Colon (tissue), 2 donors: Measurements from ENCODE around the gene GCNT2.
"Not testable (repeated sequence)": the region's sequence is repeated elsewhere in the genome, so short reads cannot be mapped to it uniquely, and the experiment has no call there.

ENCODE experiments used
- FAIRE-seq: peaks from 2 replicates; lab custom pipeline; 2012; peaks lifted over from hg19 to GRCh38; lab: Jason Lieb, UNC
- donor health status: control.
- donor health status: control.

Gene GCNT2

DNA sequence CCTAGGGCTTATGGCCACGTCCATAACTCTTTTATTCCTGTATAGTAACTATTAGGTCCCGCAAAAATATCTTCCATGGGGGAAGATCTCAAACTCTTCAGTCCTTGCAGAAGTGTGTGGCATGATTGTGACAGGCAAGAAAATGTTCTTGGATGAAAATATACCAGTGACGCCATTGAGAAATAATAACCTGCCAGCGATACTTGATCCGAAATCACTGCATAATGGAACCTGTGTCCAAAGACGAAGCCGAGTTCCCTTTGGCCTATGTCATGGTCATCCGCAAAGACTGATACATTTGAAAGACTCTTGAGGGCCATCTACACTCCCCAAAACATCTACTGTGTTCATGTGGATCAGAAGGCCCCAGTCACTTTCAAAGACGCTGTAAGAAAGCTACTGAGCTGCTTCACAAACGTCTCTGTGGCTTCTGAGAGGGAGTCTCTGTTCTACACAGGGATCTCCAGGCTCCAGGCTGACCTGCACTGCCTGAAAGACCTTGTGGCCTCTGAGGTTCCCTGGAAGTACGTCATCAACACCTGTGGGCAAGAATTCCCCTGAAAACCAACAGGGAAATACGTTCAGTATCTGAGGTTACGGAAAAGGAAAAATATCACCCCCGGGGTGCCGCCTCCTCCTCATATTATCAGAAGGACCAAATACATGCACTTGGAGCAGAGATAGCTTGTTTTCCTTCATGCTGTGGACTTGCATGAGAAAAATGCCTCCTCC lies 6.9 kb upstream of the GCNT2 start:
- no peak for FAIRE-seq

DNA sequence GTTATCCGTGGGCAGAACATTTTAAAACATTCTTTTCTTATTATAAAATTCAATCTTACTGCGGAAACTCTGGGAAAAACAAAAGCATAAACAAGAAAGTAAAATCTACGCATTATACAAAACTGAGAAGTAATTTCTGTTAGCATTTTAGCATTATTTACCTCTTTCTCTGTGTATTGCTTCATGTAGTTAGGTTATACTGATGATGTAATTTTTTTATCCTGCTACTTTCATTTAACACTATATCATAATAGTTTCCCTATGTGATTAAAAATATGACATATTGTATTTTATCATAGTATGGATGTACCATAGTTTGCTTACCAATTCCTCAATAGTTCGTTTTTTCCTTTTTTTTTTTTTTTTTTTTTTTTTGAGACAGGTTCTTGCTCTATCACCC lies 4.2 kb upstream of the GCNT2 start:
- no peak for FAIRE-seq

GRCh38 chr6:10518557-10519407 lies 2.4 kb upstream of the GCNT2 start:
- no peak for FAIRE-seq

DNA sequence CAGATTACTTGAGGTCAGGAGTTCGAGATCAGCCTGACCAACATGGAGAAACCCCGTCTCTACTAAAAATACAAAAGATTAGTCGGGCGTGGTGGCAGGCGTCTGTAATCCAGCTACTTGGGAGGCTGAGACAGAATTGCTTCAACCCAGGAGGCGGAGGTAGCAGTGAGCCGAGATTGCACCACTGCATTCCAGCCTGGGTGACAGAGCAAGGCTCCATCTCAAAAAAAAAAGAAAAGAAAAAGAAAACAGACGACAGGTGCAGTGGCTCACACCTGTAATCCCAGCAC lies 1.8 kb upstream of the GCNT2 start:
- not testable (repeated sequence) for FAIRE-seq

- FAIRE-seq, result no peak
These were observed 683 bp upstream of the GCNT2 start for GRCh38 chr6:10520468-10520867.

DNA sequence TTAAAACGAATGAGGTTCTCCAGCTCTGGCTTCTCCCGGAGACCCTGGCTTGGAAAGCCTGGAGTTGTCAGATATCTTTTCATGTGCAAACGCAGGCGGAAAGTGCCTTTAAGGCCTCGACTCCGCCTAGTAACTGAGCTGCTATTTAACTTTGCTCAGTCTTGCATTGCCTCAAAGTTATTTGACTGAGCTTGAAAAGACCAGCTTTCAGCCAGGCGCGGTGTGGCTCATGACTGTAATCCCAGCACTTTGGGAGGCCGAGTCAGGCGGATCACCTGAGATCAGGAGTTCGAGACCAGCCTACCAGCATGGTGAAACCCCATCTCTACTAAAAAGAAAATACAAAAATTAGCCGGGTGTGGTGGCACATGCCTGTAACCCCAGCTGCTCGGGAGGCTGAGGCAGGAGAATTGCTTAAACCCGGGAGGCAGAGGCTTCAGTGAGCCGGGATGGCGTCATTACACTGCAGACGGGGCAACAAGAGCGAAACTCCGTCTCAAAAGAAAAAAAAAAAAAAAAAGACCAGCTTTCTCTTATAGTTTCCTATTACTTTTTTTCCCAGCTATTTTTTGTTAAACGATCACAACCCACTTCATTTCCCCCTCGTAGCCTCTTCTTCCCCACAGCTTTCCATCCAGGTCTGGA lies 1.9 kb downstream of the GCNT2 start:
- no peak for FAIRE-seq

- no peak for FAIRE-seq
These were observed 5.0 kb downstream of the GCNT2 start for GRCh38 chr6:10526156-10526555.

DNA sequence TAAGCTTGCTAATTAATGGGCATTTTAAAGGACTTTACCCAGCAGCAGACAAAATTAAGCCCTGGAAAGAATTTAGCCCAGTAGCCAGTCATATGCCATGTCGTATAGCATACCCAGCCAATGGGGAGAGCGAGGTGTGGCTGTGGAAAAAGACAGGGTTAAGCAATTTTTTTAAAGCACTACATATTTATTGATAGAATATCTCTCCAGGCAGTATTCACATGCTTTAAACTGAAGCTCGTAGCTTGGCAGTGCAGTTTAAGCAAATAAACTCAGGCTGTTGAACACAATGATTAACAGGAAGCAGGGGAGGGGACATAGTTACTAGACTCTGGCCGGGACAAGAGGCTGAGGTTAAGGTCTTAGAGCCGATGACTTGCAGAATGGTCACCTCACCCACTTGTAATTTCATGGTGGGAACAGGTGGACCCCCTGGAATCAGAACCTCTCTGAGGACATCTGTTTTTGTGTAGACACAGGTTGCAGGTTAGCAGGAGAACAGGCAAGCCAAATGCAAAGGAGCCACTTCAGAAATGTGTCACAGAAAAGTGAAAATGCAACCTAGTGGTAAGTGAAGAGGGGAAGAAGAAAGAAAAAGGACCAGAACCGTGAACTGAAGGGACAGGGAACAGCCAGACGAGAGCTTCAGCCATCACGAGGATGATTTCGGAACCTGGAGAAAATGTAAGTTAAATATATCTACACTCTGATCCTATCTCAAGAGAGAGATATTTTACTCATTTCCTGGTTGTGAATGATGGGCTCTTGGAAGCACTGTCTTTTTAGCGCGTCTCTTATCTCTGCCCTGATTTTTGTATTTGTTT lies 7.2 kb downstream of the GCNT2 start:
- no peak for FAIRE-seq

GRCh38 chr6:10529231-10529801 lies 8.2 kb downstream of the GCNT2 start:
- no peak for FAIRE-seq

DNA sequence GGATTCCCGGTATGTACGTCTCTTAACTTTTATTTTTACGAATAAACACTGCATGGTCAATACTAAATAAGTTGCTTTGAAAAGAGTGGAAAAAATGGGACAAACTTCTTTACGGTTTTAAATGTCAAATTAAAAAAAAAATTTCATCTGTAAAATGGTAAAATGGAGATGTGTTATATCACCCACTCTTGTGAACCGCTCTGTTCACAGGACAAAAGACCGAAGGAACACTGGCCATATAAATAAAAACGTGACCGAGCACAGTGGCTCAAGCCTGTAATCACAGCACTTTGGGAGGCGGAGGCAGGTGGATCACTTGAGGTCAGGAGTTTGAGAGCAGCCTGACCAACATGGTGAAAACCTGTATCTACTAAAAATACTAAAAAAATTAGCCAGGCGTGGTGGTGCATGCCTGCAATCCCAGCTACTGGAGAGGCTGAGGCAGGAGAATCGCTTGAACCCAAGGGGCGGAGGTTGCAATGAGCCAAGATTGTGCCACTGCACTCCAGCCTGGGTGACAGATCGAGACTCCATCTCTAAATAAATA lies 8.8 kb downstream of the GCNT2 start:
- FAIRE-seq, result not testable (repeated sequence)

DNA sequence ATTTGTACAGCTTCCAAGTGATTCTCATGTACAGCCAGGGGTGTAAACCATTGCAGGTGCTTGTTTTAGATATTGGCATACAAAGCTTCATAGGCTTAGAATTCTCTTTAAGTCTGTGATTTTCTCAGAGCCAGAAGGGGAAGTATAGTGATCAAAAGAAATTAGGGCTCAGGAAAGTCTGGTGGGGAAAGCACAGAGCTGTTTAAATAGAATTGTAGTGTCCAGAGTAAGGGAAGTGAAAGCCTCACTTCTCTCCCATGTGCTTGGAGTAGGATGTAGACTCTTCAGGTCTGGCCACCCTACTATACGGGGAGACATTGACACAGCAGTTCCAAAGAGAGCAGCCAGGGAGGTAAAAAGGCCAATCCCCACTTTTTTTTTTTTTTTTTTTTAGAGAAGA lies 10.4 kb downstream of the GCNT2 start:
- FAIRE-seq, result no peak

- no peak for FAIRE-seq
These were observed 10.8 kb downstream of the GCNT2 start for GRCh38 chr6:10531942-10532341.

DNA sequence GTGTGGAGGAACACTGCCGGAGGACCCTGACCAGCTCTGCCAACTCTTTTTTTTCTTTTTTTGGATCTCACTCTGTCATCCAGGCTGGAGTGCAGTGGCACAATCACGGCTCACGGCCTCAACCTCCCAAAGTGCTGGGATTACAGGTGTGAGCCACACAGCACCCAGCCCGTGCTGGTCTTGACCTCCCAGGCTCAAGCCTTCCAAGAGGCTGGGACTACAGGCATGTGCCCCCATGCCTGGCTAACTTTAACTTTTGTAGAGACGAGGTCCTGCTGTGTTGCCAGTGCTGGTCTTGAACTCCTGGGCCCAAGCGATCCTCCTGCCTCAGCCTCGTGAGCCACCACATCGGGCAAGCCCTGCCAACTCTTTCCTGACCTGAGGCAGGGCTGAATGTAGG lies 11.2 kb downstream of the GCNT2 start:
- FAIRE-seq, result no peak

GRCh38 chr6:10534419-10534762 lies 13.2 kb downstream of the GCNT2 start:
- no peak for FAIRE-seq

- FAIRE-seq, result no peak
These were observed 14.0 kb downstream of the GCNT2 start for GRCh38 chr6:10535193-10535592.

GRCh38 chr6:10537726-10538125 lies 16.6 kb downstream of the GCNT2 start:
- no peak for FAIRE-seq

DNA sequence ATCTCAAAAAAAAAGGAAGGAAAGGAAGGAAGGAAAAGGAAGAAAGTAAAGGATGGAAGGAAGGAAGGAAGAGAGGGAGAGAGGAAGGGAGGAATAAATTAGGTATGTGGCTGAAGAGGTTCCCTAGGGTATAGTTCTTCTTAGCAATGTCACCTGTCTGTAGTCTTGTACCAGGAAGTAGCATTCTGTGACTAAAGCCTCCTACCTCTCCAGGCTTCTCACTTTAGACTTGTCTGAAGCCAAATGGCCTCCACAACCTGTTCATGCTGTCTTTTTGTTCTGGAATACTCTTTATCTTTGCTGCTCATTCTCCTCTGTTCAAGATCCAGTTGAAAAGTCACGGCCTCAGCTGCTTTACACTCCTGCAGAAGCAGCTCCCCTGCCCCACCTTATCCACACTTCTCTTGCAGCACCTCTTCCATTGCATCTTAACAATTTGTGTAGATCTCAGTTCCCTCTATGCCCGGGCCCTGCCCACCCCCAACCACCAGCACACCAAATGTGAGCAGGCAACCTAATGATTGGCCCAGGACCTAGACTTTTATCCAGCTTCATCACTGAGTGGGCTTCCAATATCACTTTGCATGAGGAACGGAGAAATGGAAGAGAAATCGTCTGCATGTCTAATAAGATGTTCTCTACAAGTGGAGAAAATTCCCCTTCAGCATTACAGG lies 19.1 kb downstream of the GCNT2 start:
- FAIRE-seq, result no peak

- FAIRE-seq, result no peak
These were observed 20.4 kb downstream of the GCNT2 start for GRCh38 chr6:10541591-10541990.

DNA sequence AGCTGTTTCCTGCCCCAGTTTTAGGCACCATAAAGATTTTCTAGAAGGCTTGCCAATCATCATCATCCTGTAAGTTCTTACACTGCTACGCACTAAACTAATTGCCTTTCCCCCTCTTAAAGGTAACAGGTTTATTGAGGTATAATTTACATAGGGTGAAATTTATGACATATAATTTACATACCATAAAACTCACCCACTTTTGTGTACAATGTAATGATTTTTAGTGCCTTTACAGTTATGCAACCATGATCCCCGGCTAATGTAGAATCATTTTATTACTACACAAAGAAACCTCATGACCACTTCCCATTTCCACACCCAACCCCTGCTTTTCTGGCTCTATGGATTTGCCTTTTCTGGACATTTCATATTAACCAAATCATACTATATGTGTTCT lies 21.1 kb downstream of the GCNT2 start:
- peak; percentile 90 for FAIRE-seq

GRCh38 chr6:10543488-10543887 lies 22.3 kb downstream of the GCNT2 start:
- no peak for FAIRE-seq

GRCh38 chr6:10545482-10545881 lies 24.3 kb downstream of the GCNT2 start:
- FAIRE-seq, result no peak
